GM12891 (cell line): ENCODE results near the gene VPS13D.
"Not testable (repeated sequence)": the region's sequence is repeated elsewhere in the genome, so short reads cannot be mapped to it uniquely, and the experiment has no call there.

ENCODE experiments used
- POLR2A ChIP-seq: IDR thresholded peaks from 2 replicates; pipeline ENCODE4 v1.6.1; 2011; ENCODE audit warnings: low read depth, low read length, control low read depth
- POLR2AphosphoS5 ChIP-seq: IDR thresholded peaks from 2 replicates; pipeline ENCODE4 v1.6.1; 2011; ENCODE audit warnings: low read depth, low read length, control low read depth
- SPI1 ChIP-seq: IDR thresholded peaks from 2 replicates; pipeline ENCODE4 v1.6.1; 2011; ENCODE audit warnings: low read depth, low read length, control low read depth

- TF ChIP-seq POLR2A, POLR2AphosphoS5, SPI1: not testable (repeated sequence)
Observed at GRCh38 chr1:12224092-12224491, 5.7 kb upstream of the VPS13D start.
